Umbilical cord (tissue), 2 donors: ENCODE data around the gene FAM3A. TPM values are rescaled to one million over a fixed set of nuclear protein-coding genes. Genes with fewer than 3 reads are reported as not detected.

Source experiments
- DNase-seq: peaks from one replicate; pipeline ENCODE4 v3.0.0-alpha.2; 2015; ENCODE audit warnings: low spot score
- total RNA-seq: library from RNA; depleted of rRNA; stranded (reverse); fragments of >200 nt; gene quantifications from one replicate; pipeline ENCODE4 v1.2.3, GENCODE V29; 2014; ENCODE audit warnings: low replicate concordance; ENCODE audit not compliant: insufficient read depth

FAM3A gene
- total RNA-seq, 1 donor from 2014 or later: 33.2 TPM

DNA sequence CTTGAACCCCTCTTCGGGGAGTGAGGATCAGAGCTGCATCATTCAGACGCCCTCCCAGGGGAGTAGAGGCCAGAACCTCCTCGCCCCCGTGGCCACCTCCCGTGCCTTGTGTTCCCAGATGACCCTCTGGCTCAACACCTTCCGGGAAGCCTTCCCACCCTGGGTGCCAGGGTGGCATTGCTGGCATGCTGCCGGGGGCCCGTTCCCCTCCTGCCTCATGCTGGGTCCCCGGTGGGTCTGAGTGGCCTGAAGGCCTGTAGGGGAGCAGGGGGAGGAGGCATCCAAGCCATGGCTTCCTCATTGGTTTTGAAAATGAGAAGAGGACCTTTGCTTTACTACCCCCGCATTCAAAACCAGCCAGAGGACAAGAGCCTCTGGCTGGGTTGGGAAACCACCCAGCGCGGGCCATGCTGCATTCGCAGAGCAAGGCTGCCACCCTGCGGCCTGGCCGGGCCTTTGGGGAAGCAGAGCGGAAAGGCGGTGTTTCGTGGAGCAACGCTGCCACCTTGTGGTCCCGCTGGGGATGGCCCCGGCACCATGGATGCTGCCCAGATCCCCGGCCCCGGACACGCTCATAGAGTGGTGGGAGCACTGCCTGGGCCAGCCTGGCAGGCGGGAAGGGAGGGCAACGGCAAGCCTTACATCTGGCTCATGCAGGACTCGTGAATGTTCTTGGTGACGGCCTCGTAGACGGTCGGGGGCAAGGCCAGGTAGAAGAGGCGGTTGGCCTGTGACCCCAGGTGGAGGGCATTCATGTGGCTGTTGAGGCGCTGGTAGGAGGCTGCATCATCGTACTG is 18.7 kb upstream of the FAM3A start:
- DNase-seq: peak; percentile 75

DNA sequence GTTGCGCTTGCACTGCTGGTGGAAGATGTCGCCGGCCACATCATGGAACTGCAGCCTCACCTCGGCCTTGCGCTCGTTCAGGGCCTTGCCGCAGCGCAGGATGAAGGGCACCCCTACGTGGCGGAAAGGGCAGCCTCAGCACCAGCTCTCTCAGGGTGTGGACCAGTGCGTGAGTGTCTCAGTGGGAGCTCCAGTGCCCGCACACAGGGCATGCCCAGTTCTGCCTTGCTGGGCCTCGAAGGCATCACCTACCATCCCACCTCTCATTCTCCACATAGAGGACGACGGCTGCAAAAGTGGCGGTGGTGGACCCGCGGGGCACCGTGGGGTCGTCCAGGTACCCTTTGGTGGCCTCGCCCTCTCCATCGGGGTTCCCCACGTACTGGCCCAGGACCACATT is 16.7 kb upstream of the FAM3A start:
- no peak for DNase-seq

DNA sequence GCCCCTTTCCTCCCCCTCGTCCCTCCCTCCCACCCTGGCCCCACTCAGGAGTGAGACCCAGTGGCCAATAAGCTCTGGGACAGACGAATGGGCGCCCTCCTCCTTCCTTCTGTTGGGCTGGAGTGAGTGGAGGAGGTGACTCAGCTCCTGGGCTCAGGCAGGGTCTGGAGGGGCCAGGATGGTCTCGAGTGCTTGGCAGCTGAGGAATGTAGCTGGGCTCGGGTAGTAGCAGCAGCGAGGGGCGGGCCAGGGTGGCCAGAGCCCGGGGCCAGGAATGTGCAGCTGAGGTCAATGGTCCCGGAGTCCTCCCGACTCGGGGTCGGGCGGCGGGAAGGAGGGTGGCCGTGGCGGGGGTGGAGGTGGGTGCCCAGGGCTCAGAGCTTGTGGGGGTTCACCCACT is 15.6 kb upstream of the FAM3A start:
- peak; percentile 53 for DNase-seq

DNA sequence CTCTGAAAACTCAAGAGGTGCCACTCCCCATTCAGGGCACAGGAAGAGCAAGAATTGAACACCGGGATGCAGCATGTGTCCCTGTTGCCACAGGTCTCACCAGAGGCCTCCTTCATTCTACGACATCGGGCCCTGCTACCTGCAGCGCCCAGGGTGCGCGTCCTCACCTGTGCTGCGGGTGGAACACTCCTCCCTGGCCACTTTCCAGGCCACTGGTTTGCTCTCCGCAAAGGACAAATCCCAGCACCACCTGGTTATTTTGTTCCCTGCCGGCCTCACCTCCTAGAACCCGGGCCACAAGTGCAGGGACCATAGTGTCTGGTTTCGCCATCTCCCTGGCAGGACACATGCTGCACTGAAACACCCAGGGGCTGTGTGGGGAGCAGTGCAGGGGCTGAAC is 14.3 kb upstream of the FAM3A start:
- DNase-seq: no peak

DNA sequence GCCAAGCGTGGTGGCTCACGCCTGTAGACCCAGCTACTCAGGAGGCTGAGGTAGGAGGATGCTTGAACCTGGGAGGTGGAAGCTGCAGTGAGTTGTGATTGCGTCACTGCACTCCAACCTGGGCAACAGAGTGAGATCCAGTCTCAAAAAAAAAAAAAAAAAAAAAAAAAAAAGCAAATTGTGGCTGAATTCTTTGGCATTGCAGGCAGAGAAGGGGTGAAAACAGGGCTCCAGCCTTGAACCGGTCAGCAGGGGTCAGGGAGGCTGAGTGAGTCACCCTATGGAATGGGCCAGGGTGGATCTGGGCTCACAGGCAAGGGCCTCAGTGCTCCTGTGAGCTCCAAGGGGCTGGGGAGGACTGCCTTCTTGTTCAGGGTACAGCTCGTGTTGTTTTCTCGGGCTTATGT is 13.2 kb upstream of the FAM3A start:
- DNase-seq: no peak

DNA sequence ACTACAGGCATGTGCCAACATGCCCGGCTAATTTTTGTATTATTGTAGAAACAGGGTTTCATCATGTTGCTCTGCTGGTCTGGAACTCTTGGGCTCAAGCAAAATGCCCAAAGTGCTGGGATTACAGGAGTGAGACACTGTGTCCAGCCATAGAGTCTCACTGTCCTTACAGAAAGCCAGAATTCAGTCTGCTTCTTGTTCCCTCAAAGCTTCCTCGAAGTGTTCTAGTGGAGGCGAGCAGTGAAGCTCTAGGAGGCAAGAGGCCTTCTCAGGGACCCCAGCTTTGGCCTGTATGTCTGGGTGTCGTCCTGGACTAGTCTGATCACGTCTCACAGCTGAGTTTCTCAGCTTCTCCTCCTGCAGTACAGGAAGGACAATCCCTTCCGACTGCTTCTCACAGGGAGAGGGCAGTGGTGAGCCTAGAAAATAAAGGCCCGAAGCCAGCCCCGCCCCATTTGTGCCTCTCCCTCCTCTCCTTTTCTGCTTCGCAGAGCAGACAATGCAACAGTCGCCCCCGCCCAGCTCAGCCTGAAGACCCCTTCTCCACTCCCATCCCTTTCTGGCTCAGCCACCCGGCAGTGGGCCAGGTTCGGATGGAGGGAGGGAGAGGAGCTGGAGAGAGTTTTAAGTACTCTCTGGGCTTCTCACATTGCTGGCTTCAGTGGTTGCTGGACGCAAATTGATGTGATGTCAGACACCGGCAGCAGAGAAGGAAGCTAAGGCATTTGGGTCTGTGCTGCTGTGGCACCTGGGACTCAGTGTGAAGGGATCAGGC is 11.1 kb upstream of the FAM3A start:
- DNase-seq: peak; percentile 89

DNA sequence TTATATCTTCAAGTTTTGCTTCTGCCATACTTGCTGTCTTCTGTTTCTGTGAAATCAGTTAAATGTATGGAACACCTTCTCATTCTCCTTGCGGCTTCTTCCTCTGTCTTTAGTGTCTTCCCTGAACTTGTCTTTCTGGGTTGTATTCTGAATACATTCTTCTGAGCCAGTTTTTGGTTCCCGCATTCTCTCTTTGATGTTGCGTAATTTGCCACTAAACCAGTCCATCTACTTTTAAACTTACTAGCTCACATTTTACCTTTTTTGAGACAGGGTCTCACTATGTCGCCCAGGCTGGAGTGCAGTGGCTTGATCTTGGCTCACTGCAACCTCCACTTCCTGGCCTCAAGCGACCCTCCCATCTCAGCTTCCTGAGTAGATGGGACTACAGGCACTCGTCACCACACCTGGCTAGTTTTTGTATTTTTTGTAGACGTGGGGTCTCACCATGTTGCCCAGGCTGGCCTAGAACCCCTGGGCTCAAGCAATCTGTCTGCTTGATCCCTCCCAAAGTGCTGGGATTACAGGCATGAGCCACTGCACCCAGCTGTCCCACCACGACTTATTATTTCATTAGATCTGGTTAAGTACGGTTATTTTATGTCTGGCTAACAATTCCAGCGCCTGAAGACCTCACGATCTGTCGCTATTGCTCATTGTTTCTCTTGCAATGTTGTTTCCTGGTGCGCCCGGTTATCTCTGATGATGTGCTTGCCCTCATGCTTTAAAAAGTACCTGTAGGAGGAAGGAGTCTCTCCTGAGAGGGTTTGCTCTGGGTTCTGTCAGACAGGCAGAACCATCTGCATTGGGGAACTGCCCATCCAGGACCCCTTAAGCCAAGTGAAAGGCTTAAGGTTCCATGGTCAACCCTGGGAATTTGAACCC is 9.8 kb upstream of the FAM3A start:
- DNase-seq: no peak

DNA sequence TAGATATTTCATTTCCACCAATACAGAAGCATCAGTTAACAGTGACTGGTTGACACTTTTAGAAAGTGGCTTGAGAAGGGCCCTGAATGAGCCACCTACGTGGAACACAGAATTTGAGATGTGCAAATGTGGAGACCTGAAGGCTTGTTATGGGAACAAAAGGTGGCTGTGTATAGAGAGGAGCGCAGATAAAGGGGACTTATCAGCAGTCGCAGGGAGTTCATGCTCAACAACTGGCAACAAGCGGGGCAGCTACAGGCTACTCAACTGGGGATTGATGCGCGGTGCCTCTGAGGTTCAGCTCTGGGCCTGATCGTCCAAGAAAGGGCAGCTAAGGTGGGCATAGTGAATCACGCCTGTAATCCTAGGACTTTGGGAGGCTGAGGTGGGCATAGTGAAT is 3.4 kb upstream of the FAM3A start:
- DNase-seq: no peak

DNA sequence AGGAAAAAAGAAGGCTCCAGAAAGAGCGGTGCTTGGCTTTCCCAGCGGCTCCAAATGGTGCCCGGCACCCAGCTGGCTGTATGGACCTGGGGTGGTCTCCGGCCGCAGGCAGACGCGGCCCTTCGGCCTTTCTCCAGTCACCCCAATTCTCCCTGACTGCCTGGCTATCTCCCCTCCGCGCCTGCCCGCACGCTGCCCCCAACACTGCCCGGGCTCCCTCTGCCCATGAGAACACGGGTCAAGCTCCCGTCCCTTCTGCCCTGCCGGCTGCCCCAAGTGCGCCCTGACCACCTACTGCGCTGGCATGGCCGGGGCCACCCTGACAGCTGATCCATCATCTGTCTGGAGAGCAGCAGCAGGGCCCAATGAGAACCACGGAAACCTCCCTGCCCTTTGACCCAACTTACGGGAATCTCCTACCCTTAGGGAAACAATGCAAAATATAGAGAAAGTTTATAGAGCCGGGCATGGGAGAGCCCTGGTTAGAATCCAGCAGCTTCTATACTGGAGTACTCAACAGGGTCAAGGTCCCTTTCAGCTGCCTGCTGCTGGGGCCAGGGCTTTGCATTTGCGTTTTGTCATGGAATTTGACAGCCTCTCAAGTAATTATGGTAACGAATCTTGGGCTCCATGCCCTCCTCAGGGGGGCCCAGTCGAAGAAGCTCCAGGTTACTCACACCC is 1.2 kb upstream of the FAM3A start:
- peak; percentile 27 for DNase-seq

DNA sequence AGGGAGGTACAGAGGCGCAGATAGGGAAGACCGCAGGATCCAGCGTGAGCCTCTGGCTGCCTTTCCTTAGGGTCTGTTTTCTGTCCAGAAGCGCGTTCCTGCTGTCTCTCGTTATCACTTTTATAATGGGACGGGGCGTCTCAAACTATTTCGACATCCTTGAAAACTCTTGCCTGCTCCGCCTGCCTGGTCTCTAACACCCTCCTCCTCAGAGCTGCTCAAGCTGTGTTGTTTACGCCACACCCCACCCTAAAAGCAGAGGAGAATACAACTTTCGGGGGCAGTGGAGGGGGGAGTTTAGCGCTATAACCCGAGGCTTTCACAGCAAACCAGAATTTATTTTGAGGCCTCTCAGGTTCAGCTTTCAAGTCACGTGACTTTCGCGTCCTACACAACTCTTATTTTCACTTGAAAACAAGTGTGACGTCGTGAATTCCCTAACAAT is 646 bp upstream of the FAM3A start:
- no peak for DNase-seq

DNA sequence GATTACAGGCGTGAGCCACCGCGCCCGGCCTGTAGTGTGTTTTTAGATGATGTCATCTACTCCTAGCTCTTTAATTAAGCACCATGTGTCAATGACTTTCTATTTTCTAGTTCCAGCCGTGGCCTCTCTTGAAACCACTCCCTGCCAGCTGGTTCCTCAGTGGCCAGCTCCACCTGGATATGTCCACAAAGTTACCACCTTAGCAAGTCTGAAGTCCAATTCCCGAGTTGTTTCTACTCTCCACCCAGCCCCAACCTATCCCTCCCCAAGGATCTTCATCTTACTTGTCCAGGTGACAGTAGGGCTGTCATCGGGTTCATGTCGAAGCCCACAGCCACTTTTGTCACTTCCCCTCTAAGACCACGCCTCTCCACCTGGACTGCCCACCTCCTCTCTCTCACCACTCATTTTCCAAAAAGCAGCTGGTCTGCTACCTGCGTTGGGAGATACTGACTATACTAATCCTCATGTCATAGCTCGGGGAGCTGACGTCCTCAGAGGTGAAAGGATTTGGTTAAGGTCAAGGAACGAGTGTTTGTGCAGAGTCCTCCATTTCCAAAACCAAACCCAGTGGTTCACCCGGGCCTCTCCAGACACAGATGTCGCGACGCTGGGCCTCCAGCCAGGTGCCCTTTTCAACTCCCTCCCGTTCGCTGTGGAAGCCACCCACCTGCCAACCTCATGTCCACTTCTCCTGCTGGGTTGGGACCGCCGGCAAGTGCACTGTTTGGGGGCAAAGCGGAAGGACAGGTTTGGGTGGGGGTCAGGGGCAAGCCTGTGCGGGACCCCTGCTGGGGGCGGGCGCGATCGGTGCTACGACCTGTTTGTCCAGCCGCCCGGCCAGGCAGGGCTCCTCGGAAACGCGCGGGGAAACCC is 704 bp downstream of the FAM3A start:
- DNase-seq: no peak

DNA sequence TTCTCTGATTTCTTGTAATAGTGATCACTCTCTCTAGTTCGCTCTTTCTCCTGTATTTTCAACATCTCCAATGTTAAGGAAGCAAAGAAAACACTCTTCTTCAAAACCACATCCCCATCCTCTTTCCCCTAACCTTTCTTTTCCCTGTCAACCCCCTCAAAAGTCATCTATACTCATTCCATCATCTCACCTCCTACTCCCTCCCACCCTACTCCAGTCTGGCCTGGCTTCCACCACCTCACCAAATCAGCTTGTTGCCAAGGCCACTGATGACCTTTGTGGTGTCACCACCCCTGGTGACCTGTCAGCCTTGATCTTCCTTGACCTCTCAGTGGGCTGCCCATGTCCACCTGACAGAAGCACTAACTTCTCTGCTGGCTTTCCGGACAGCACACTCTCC is 2.3 kb downstream of the FAM3A start:
- DNase-seq: no peak

DNA sequence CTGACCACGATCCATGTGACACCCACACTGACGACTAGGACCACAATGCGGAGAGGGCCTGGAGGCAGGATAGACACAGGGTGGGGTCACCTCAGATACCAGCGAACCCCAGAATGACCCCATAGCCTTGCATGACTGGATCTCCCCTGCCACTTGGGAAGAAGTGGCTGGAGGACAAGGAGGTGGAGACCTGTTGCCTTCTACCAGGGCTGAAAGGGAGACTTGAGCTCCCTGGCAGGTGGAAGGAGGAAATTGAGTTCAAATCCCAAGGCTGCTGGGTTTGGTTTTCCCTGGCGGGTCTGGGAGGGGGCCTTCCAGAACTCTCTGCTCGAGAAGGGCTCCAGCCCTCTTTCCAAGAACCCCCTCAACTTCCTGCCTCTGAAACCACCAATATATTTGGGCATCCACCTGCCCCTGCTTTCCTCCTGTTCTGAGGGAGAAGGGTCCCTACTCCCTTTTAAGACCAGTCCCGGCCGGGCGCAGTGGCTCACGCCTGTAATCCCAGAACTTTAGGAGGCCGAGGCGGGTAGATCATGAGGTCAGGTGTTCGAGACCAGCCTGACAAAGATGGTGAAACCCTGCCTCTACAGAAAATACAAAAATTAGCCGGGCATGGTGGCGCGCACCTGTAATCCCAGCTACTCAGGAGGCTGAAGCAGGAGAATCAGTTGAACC is 3.0 kb downstream of the FAM3A start:
- DNase-seq: no peak

DNA sequence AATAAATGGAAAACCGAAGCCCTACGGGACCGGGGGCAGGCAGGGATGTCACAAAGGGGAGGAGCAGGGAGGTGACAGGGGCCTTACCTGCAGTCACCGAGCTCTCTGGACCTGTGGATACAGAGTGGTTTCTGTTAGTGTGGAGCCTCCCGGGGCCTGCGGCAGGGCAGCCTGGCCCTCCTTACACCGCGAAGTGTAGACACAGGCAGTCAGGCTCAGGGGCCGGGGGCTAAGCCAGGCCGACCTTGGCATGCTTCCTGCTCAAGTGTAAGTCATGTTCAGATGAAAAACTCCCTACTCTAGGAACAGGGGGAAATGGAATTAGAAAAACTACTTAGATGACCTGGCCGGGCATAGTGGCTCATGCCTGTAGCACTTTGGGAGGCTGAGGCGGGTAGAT is 4.3 kb downstream of the FAM3A start:
- DNase-seq: no peak

DNA sequence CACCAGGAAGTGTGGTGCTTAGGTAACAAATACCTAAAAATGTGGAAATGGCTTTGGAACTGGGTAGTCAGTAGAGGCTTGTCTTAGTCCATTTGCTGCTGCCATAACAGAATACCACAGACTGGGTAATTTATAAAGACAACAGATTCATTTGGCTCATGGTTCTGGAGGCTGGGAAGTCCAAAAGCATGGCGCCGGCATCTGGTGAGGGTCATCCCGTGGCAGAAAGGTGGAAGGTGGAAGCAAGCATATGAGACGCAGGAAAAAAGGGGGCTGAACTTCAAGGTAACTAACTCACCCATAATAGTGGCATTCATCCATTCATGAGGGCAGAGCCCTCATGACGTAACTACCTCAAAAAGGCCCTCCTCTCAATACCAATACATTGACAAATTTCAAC is 6.6 kb downstream of the FAM3A start:
- DNase-seq: no peak

DNA sequence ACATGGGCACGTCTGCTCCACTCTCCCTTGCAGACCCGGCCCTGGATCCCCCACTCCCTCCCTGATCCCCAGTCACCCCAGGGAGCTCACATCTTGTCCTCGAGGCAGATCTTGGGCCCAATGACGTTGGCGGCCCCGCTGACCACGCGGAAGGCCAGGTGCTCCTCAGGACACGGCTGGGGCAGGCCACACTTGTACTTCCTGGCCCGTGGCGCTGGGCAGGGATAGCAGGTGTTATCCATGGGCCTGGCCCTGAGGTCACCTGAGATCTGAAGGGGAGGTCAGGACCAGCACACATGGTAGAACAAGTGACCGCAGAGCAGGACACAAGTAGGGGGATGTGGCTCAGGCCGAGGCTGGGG is 7.7 kb downstream of the FAM3A start:
- no peak for DNase-seq

DNA sequence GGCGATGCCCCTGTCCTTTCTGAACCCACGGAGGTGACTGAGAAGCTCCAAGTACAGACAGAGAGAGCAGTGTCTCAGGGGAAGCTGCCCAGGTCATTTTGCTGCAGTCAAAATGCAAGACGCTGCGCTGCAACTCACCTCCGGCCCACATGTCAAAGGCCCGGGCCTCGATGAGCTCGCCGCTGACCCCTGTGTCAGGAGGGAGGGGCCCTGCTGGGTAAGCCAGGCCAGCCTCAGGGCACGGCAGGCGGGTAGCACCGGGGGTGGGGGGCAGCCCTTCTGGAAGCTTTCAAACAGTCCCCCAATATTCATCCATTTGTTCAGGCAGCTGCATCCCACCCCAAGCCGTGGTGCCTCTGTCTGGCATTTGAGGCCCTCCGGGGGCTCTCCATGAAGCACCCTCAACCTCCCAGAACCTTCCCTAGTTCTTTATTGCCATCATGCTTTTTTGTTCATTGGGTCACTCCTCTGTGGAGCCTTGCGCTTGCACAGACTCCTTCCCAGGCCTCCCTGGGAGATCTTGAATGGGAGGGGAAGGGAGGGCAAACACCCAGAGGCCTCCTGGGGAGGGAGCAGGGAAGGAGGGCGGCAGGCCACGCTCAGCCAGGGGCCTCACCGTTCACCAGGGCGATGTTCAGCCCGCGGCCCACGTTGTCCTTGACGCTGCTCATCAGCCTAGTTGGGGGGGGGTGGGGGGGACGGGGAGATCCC is 8.2 kb downstream of the FAM3A start:
- no peak for DNase-seq

DNA sequence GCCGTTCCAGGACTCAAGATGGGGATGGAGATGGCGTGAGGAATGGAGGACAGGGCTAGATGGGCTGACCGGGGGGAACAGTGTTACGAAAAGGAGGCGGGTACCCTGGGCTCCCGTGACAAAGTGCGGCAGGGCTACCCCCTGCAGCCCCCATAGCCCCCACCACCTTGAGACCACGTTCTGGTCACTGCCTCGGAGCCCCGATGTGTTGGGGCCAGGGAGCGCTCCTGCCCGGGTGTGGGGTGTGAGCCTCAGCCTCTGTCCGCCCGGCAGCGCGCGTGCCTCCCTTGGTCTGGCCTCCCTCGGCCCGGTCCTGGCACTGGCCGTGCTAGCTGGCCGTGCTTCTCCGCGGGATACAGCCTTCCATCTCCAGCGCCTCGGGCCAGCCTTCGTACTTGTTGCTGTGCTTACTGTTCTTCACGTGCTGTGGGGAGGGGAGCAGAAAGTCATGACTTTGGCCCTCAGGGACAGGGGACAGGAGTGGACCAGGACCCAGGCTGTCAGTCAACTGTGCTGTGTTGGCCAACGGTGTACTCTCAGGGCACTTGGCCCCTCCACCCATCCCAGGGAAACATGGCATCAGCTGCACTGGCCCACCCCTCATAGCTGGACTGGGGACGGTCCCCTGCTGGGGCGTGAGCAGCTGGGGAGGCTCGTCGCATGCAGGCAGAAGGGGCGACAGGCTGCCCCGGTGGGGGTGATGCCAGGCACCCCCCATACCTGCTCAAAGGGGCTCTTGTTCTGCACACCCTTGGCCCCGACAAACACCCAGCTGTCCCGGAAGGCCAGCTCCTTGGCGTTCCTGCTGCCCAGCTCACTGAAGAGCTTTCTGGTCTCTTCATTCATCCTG is 9.3 kb downstream of the FAM3A start:
- DNase-seq: no peak
